GM23338 (cell line): ENCODE data around the gene SPPL2A. TPM values are rescaled to one million over a fixed set of nuclear protein-coding genes. Genes with fewer than 3 reads are reported as not detected.

Source experiments
- ATAC-seq: fragments of 200-7000 bp; cut with Tn5 transposase; 3 replicates; pipeline ENCODE4 v1.9.1; 2020
- DNase-seq: peaks from one replicate; pipeline ENCODE4 v3.0.0-alpha.2; 2015; ENCODE audit warnings: low spot score
- H2AFZ ChIP-seq: fragments of 200-600 bp; sonication (generic); 2 replicates; pipeline ENCODE4 v1.8.0; 2016; ENCODE audit warnings: antibody characterized with exemption, mild to moderate bottlenecking, moderate library complexity
- H3F3A ChIP-seq: fragments of 200-600 bp; sonication (generic); replicated peaks from 2 replicates; pipeline ENCODE4 v1.8.0; 2017; ENCODE audit warnings: antibody characterized with exemption, mixed run types, low read depth
- H3K27ac ChIP-seq: fragments of 200-600 bp; sonication (generic); 2 replicates; pipeline ENCODE4 v1.6.1; 2016; ENCODE audit warnings: low read depth
- H3K27me3 ChIP-seq: fragments of 200-600 bp; sonication (generic); 2 replicates; pipeline ENCODE4 v1.8.0; 2016; ENCODE audit warnings: mild to moderate bottlenecking, mixed run types, moderate library complexity; ENCODE audit not compliant: insufficient read depth
- H3K36me3 ChIP-seq: fragments of 200-600 bp; sonication (generic); 2 replicates; pipeline ENCODE4 v1.8.0; 2016; ENCODE audit warnings: mild to moderate bottlenecking; ENCODE audit not compliant: insufficient read depth
- H3K4me1 ChIP-seq: fragments of 200-600 bp; sonication (generic); 2 replicates; pipeline ENCODE4 v1.8.0; 2016; ENCODE audit warnings: mild to moderate bottlenecking, moderate library complexity; ENCODE audit not compliant: insufficient read depth
- H3K4me2 ChIP-seq: fragments of 200-600 bp; sonication (generic); 2 replicates; pipeline ENCODE4 v1.7.1; 2017; ENCODE audit warnings: mixed run types
- H3K4me3 ChIP-seq: fragments of 200-600 bp; sonication (generic); 2 replicates; pipeline ENCODE4 v1.6.1; 2016; ENCODE audit warnings: mixed run types
- H3K79me2 ChIP-seq: fragments of 200-600 bp; sonication (generic); replicated peaks from 2 replicates; pipeline ENCODE4 v1.8.0; 2017; ENCODE audit warnings: mild to moderate bottlenecking; ENCODE audit not compliant: insufficient read depth
- H3K9me2 ChIP-seq: fragments of 200-600 bp; sonication (generic); 2 replicates; pipeline ENCODE4 v1.8.0; 2017; ENCODE audit not compliant: insufficient read depth
- H4K20me1 ChIP-seq: fragments of 200-600 bp; sonication (generic); replicated peaks from 2 replicates; pipeline ENCODE4 v1.8.0; 2017; ENCODE audit warnings: mild to moderate bottlenecking; ENCODE audit not compliant: insufficient read depth
- H3K27ac Mint-ChIP-seq: 2 replicates; pipeline ENCODE4 v1.8.0; 2020; ENCODE audit warnings: inconsistent platforms, mild to moderate bottlenecking, moderate library complexity, mixed read lengths
- H3K27me3 Mint-ChIP-seq: 3 replicates; pipeline ENCODE4 v1.8.0; 2022; ENCODE audit warnings: low read depth, mild to moderate bottlenecking, moderate library complexity, mixed read lengths, inconsistent platforms; ENCODE audit not compliant: insufficient read depth, poor library complexity
- H3K36me3 Mint-ChIP-seq: 3 replicates; pipeline ENCODE4 v1.8.0; 2021; ENCODE audit warnings: low read depth, mild to moderate bottlenecking, inconsistent platforms, moderate library complexity, mixed read lengths
- H3K4me1 Mint-ChIP-seq: 3 replicates; pipeline ENCODE4 v1.8.0; 2020; ENCODE audit warnings: mild to moderate bottlenecking, inconsistent platforms, mixed read lengths
- H3K4me3 Mint-ChIP-seq: 3 replicates; pipeline ENCODE4 v1.8.0; 2021; ENCODE audit warnings: moderate library complexity, mild to moderate bottlenecking, inconsistent platforms, mixed read lengths
- H3K9me3 Mint-ChIP-seq: 3 replicates; pipeline ENCODE4 v1.8.0; 2020; ENCODE audit warnings: moderate library complexity, mild to moderate bottlenecking, inconsistent platforms, mixed read lengths
- CREB1 ChIP-seq: fragments of 250-450 bp; sonication (Bioruptor Pico); IDR thresholded peaks from 2 replicates; pipeline ENCODE4 v1.5.0; 2020; ENCODE audit warnings: low read depth, mild to moderate bottlenecking, moderate library complexity
- CTCF ChIP-seq, 2 experiments: fragments of 200-600 bp in 1 of 2; sonication (generic) in 1 of 2; conservative IDR thresholded peaks; 2 replicates each; pipeline versions ENCODE4 v1.5.1 to v1.6.1; 2016 to 2017; ENCODE audit warnings: antibody characterized with exemption in 2 of 2, low read depth in 2 of 2, mild to moderate bottlenecking in 2 of 2, moderate library complexity in 1 of 2
- ETS1 ChIP-seq: IDR thresholded peaks from 2 replicates; pipeline ENCODE4 v1.6.1; 2016; ENCODE audit warnings: antibody characterized with exemption
- EZH2 ChIP-seq: fragments of 200-600 bp; sonication (generic); IDR thresholded peaks from one replicate; pipeline ENCODE4 v1.8.0; 2017; ENCODE audit warnings: antibody characterized with exemption, mild to moderate bottlenecking, low read depth; ENCODE audit not compliant: unreplicated experiment
- EZH2phosphoT487 ChIP-seq: fragments of 200-600 bp; sonication (generic); IDR thresholded peaks from one replicate; pipeline ENCODE4 v1.8.1; 2018; ENCODE audit warnings: antibody characterized with exemption; ENCODE audit not compliant: unreplicated experiment
- JUNB ChIP-seq: IDR thresholded peaks from one replicate; pipeline ENCODE4 v1.6.1; 2016; ENCODE audit warnings: antibody characterized with exemption; ENCODE audit not compliant: unreplicated experiment
- NANOG ChIP-seq: IDR thresholded peaks from 2 replicates; pipeline ENCODE4 v1.6.1; 2016; ENCODE audit warnings: antibody characterized with exemption, borderline replicate concordance
- POLR2AphosphoS5 ChIP-seq: IDR thresholded peaks from 2 replicates; pipeline ENCODE4 v1.6.1; 2016; ENCODE audit warnings: antibody characterized with exemption, low read depth
- REST ChIP-seq: IDR thresholded peaks from one replicate; pipeline ENCODE4 v1.6.1; 2018; ENCODE audit warnings: antibody characterized with exemption; ENCODE audit not compliant: unreplicated experiment
- STAT1 ChIP-seq: IDR thresholded peaks from one replicate; pipeline ENCODE4 v1.6.1; 2016; ENCODE audit warnings: antibody characterized with exemption; ENCODE audit not compliant: unreplicated experiment
- ZNF114 ChIP-seq: fragments of 250-450 bp; sonication (Bioruptor Pico); IDR thresholded peaks from 2 replicates; pipeline ENCODE4 v1.5.0; 2020; ENCODE audit warnings: mild to moderate bottlenecking, moderate library complexity
- ZNF331 ChIP-seq: fragments of 250-450 bp; sonication (Bioruptor Pico); IDR thresholded peaks from 2 replicates; pipeline ENCODE4 v1.5.0; 2020; ENCODE audit warnings: low read depth, mild to moderate bottlenecking, moderate library complexity
- ZNF462 ChIP-seq: fragments of 250-450 bp; sonication (Bioruptor Pico); IDR thresholded peaks from 2 replicates; pipeline ENCODE4 v1.5.0; 2020; ENCODE audit warnings: mild to moderate bottlenecking, moderate library complexity
- polyA plus RNA-seq: library from polyadenylated mRNA; unstranded; fragments of >200 nt; fragmentation: Nextera tagmentation; extraction: Ambion mirVana; gene quantifications from 2 replicates; pipeline ENCODE4 v1.2.1, GENCODE V29; 2016
- total RNA-seq: library from RNA; depleted of rRNA; stranded (reverse); fragments of >200 nt; shearing (Covaris generic); gene quantifications from 2 replicates; pipeline ENCODE4 v1.2.3, GENCODE V29; 2014

Gene SPPL2A
- total and polyA plus RNA-seq, 2 experiments from 2014 or later: 10.9 to 24.1 TPM

GRCh38 chr15:50758712-50759205 is 6.7 kb downstream of the SPPL2A start:
- H3K27ac Mint-ChIP-seq: no peak overlapping the region
- Histone ChIP-seq H3K27ac (no peak overlapping the region), H3K36me3 (no peaks in the 10 kb centered on the region), H3K4me1 (no peaks in the 10 kb centered on the region), H3K27me3 (no peaks in the 10 kb centered on the region), H2AFZ (no peak overlapping the region), H3K79me2 (peaks cover 72% of the 10 kb centered on the region), H3F3A (no peaks in the 10 kb centered on the region), H3K4me2 (no peak overlapping the region), H3K9me2 (no peaks in the 10 kb centered on the region), H4K20me1 (no peaks in the 10 kb centered on the region; the same call in 1 of the 2 replicates), H3K4me3 (no peak overlapping the region)
- DNase-seq (no peak), ATAC-seq (no peak)
- no peaks in the 10 kb centered on the region for H3K9me3 Mint-ChIP-seq
- no peak overlapping the region for H3K4me3 Mint-ChIP-seq
- H3K36me3 Mint-ChIP-seq: peaks cover 3% of the 10 kb centered on the region; the same call in 1 of the 3 replicates
- TF ChIP-seq ETS1: no peak
- TF ChIP-seq NANOG: no peak
- TF ChIP-seq STAT1: no peak
- TF ChIP-seq ZNF114 (CRISPR knock-in tag): no peak
- no peak for TF ChIP-seq REST
- no peak for TF ChIP-seq POLR2AphosphoS5
- TF ChIP-seq CREB1 (CRISPR knock-in tag): no peak
- no peak for TF ChIP-seq EZH2phosphoT487
- no peak for TF ChIP-seq CTCF (conservative IDR thresholded peaks at IDR 0.05; ENCODE audit: low read depth in 2 of 2)
- no peak for TF ChIP-seq JUNB
- TF ChIP-seq EZH2: no peak
- TF ChIP-seq ZNF462: no peak
- no peak for TF ChIP-seq ZNF331 (CRISPR knock-in tag)
- H3K27me3 Mint-ChIP-seq: no peaks in the 10 kb centered on the region
- peaks cover 1% of the 10 kb centered on the region; the same call in 2 of the 3 replicates for H3K4me1 Mint-ChIP-seq
